HG02610 (cell line): ENCODE data around the gene CBR3.
A peak's percentile ranks its signal among the peaks of the same experiment; 100 is the strongest.

Experiments used
- ATAC-seq: cut with Tn5 transposase; IDR thresholded peaks from one replicate; pipeline ENCODE4 v1.9.1; 2021; ENCODE audit warnings: mild to moderate bottlenecking, moderate library complexity; ENCODE audit not compliant: unreplicated experiment

Gene CBR3

DNA sequence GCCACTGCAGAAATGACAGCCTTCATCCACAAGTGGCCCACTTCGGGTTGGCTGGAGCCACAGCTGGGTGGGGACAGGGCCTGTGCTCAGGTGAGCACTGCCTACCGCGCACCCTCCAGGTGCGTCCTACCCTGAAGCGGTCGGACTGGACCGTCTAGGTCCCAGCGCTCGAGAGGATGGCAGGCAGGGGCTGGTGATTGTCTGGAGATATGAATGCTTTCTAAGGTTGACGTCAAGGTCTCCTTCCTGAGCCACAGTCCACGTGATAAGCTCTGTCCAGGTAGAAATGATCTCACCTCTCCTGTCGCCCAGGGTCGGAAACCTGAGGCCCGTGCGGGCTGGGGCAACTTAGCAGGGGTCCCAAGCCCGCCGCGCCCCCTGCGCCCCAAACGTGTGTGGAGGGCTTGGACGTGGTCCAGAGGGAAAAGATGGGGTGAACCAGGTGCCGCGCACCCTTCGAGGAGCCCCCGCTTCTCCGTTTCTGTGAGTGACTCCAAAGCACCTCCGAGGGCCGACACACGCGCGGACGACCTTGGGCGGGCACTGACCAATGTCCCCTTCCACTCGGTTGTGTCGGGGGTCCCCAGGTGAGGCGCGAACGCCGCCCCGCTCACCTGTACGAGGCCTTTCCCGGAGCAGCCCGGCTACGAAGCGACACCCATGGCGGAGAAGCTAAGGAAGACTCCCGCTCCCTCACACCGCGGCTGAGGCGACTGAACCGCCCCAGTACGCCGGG lies 20.9 kb downstream of the CBR3 start:
- no peak for ATAC-seq

GRCh38 chr21:36156339-36156814 lies 21.5 kb downstream of the CBR3 start:
- peak; percentile 93 for ATAC-seq

GRCh38 chr21:36156815-36157670 lies 22.2 kb downstream of the CBR3 start, which contains the start of gene DOP1B:
Gene DOP1B, plus strand, starts transcription at chr21:36156824. Its CDS starts 7,910 bp downstream, at chr21:36164734.
- ATAC-seq, result peak; percentile 15

DNA sequence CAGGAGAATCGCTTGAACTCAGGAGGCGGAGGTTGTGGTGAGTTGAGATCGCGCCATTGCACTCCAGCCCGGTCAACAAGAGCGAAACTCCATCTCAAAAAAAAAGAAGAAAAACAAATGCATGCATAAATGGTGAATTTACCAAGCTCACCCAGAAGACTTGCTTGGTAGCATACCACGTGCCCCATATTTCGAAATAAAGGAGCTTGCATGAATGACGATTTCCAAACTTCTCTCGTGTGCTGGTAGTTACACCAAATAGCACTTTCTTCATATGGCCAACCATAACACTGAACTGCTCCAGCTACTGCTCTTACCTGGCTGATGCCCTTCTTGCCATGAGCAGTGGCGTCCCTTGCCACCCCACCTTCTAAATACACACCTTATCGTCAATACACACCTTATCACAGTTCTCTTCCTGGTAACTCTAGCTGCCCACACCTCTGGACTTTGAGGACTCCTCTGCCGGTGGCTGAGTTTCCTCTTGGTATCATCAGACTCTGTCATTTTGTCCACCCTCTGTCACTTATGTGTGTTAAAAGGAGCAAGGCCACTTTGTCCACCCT lies 24.6 kb downstream of the CBR3 start:
- no peak for ATAC-seq

DNA sequence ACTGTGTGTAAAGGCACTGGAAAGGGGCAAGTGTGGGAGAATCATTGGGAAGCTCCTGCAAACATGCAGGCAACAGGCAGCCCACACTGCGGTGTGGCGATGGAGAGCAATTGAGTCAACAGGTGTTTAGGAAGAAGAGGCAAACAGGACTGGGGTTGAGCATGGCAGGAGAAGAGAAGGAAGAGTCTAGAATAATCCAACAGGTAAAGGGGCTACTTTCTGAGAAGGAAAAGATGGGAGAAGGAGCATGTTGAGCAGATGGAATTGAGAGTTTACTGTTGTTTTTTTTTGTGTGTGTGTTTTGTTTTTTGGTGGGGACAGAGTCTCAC lies 25.9 kb downstream of the CBR3 start:
- ATAC-seq, result no peak

DNA sequence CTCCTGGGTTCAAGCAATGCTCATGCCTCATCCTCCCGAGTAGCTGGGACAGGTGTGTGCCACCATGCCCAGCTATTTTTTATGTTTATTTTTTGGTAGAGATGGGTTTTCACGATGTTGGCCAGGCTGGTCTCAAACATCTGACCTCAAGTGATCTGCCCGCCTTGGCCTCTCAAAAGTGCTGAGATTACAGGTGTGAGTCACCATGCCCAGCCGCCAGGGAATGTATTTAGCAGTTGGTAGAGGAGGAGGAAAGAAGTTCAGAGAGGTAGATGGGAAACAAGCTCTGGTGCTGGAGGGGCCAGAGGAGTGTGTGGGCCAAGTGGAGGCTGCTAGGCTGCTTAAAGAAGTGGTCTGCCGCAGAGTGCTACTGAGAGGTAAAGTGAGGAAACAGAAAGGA lies 27.8 kb downstream of the CBR3 start:
- no peak for ATAC-seq

GRCh38 chr21:36163750-36164741 lies 29.2 kb downstream of the CBR3 start:
- no peak for ATAC-seq

- no peak for ATAC-seq
Measured at GRCh38 chr21:36165356-36165755, 30.5 kb downstream of the CBR3 start.

DNA sequence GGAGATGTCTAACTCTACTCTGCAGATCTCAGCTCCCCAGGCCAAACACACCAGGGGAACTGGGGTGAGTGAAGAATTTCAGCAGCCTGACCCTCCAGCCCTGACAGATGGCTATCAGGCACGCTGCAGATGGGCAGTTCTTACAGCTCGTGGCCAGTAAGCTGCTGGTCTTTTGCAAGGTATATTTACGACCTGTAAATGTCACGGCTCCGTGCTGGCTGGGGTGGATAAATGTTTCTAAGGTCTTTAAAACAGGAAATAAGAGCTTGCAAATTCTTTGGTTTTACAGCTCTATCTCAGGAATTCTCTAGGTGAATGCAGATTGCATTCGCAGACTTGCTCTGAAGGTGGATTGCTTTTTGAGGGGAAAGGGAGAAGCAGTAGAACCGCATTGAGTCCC lies 31.8 kb downstream of the CBR3 start:
- ATAC-seq, result no peak

GRCh38 chr21:36167541-36167940 lies 32.7 kb downstream of the CBR3 start:
- no peak for ATAC-seq

- no peak for ATAC-seq
Measured at GRCh38 chr21:36169470-36170128, 34.7 kb downstream of the CBR3 start.

DNA sequence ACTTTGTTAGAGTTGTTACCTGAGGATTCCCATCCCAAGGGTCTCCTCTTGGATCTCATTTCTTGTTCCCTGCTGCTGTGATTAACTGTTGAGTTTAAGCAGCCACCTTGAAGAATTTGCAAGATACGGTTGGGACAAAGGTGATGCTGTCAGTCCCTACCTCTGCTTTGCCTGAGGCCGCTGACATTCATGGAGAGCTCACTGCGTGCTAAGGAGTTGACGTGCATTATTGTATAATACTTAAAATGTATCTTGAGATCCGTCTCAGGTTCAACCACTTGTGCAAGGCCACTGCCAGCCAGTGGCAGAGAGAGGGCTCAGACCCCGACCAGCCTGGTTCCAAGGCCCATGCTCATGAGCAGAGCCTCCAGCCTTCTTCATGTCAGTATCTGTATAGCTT lies 35.9 kb downstream of the CBR3 start:
- no peak for ATAC-seq

GRCh38 chr21:36171336-36171735 lies 36.5 kb downstream of the CBR3 start:
- ATAC-seq, result no peak

- ATAC-seq, result no peak
Measured at GRCh38 chr21:36171741-36172331, 37.0 kb downstream of the CBR3 start.

DNA sequence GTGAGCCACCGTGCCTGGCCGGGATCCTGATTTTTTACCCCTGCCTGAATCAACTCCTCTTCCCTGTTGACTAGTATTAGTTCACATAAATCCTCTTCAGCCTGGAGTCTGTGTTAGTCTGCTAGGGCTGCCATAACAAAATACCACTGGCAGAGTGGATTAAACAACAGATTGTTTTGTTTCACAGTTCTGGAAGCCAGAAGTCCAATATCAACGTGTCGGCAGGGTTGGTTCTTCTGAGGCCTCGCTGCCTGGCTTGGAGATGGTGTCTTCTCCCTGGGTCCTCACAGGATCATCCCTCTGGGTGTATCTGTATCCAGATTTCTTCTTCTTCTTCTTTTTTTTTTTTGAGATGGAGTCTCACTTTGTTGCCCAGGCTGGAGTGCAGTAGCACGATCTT lies 39.9 kb downstream of the CBR3 start:
- no peak for ATAC-seq

DNA sequence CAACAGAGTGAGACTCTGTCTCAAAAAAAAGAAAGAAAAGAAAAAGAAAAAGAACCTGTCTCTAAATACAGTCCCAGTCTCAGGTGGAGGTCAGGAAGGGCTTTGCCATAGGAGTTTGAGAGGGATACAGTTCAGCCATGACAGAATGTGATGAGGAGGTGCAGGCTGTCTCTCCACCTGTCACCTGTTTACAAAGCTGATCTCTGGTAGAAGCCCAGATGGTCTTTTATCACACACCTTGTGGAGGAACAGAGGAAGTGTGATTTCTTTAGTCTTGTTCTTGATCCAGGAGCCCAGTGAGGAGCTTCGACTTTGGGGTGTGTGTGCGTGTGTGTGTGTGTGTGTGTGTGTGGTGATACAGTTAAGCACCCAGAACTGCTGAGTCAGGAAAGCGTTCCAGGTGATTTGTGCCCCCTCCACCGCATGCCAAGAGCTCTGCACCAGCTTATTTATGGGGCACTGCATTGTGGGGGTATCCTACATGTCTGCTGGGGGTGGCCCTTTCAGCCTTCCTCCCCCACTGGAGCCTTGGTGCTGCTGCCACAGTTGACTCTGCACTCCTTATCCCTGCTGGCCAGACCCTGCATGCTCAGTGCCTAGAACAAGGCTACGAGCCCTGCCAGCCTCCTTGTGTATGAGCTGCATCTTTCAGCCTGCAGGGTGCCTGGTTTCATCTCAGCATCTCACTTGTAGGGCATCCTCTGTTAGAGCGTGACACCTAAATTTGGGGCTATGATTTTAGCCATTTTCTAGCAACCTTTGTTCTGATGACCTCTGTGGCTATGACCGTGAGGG lies 41.1 kb downstream of the CBR3 start:
- no peak for ATAC-seq

- no peak for ATAC-seq
Measured at GRCh38 chr21:36178349-36178748, 43.5 kb downstream of the CBR3 start.

DNA sequence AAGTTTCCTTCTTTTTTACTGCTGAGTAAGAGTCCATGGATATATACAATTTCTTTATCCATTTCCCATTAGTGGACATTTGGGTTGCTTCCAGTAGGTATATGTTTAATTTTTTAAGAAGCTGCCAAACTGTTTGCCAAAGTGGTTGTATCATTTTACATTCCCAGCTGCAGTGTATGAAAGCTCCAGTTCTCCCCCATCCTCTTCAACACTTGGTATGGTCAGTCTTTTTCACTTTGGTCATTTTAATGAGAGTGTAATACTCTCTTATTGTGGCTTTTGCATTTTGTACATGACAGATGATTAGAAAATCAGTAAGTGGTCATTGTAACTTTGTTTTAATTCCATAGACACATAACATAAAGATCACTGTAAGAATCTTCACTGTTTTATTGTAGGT lies 44.3 kb downstream of the CBR3 start:
- no peak for ATAC-seq

GRCh38 chr21:36180963-36181362 lies 46.1 kb downstream of the CBR3 start:
- no peak for ATAC-seq
